ENCODE results near the gene ARHGAP24. TPM values are rescaled to one million over a fixed set of nuclear protein-coding genes. Genes with fewer than 3 reads are reported as not detected.

Gene ARHGAP24
- total and polyA plus RNA-seq, 4 donors, result 16.1 to 40.5 (median 24.4) TPM

GRCh38 chr4:86048426-86048825 is 573.5 kb downstream of the ARHGAP24 start:
- no CpG with 5 or more reads among the region's 1 CpG for WGBS (ENCODE audit: insufficient coverage)
- H3K9me3 ChIP-seq (ENCODE audit: control insufficient read depth, insufficient read depth, low read length), result no peaks in the 10 kb centered on the region

GRCh38 chr4:86050496-86050895 is 575.5 kb downstream of the ARHGAP24 start:
- WGBS (ENCODE audit: insufficient coverage), result no CpG with 5 or more reads among the region's 1 CpG
- Histone ChIP-seq H3K27ac (ENCODE audit: low read depth, low read length) (no peak overlapping the region), H3K9me3 (ENCODE audit: control insufficient read depth, insufficient read depth, low read length) (no peaks in the 10 kb centered on the region), H3K4me3 (ENCODE audit: low read depth, low read length) (no peak overlapping the region), H3K27me3 (ENCODE audit: control insufficient read depth, insufficient read depth, low read length) (no peaks in the 10 kb centered on the region), H3K36me3 (ENCODE audit: control insufficient read depth, insufficient read depth, low read length) (no peaks in the 10 kb centered on the region), H3K4me1 (ENCODE audit: control insufficient read depth, insufficient read depth, low read length) (no peaks in the 10 kb centered on the region)
- no peak for DNase-seq (ENCODE audit: low read depth in 4 of 6, low spot score in 6 of 6)

More at GRCh38 chr4:86048426-86048825, 573.5 kb downstream of the ARHGAP24 start:
- H3K4me3 ChIP-seq (ENCODE audit: low read depth, low read length), result no peak overlapping the region
- no peaks in the 10 kb centered on the region for H3K4me1 ChIP-seq (ENCODE audit: control insufficient read depth, insufficient read depth, low read length)
- peak in 1 of 6 donors; percentile 28 for DNase-seq (ENCODE audit: low read depth in 4 of 6, low spot score in 6 of 6)
- H3K27me3 ChIP-seq (ENCODE audit: control insufficient read depth, insufficient read depth, low read length), result no peaks in the 10 kb centered on the region
- no peak overlapping the region for H3K27ac ChIP-seq (ENCODE audit: low read depth, low read length)
- no peaks in the 10 kb centered on the region for H3K36me3 ChIP-seq (ENCODE audit: control insufficient read depth, insufficient read depth, low read length)

Small RNA genes within 50 kb of the gene (small RNA-seq; reads per million reads assigned to genes)
- gene MIR4451 (ENCODE audit: low replicate concordance), result not detected
